Measurements from ENCODE around the gene CDKN1C.
"Not testable (repeated sequence)": the region's sequence is repeated elsewhere in the genome, so short reads cannot be mapped to it uniquely, and the experiment has no call there.

CDKN1C gene

DNA sequence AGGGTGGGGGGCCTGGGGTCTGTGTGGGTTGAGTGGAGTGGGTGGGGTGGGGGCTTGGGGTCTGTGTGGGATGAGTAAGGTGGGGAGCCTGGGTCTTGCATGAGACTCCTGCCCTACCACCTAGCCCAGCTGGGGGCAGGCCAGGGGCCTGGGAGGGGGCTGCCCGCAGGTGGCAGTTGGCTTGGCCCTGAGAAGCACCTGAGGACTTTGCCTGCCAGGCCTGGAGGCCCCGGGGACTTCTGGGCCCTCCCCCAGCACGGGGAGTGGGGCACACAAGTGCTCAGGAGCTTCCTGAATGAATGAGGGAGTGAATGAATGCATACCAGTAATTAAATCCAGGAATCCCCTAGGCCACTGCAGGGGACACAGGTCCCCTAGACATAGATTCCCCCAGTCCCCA lies 37.1 kb upstream of the CDKN1C start:
- DNase-seq = no peak

DNA sequence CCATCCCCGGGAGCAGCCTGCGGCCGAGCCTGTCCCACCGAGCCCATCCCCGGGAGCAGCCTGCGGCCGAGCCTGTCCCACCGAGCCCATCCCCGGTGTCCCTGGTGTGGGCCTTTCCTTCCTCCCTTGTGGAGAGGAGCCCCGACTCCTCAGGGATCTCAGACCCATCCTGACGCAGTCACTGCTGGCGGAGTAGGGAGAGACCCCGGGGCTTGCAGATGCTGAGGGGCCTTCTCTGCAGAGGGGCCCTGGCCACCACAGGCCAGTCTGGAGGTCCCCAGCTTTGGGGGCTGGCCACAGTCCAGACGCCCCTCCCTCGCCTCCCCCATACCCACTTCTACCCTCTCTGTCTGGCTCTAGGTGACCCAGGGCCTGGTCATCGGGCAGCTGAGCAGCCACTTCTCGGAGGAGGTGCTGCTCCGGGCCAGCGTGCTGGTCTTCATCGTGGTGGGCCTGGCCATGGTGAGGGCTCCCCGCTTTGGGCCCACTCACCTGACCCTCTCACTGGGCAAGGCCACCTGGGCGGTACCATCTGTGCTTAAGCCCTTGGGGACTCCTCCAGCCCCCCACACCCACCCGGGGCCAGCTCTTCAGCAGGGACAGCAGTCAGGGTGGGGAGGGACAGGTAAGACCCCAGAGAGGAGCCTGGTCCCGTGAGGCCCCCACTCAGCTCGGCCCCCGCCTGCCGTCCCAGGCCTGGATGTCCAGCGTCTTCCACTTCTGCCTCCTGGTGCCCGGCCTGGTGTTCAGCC lies 36.3 kb upstream of the CDKN1C start:
- DNase-seq = no peak

DNA sequence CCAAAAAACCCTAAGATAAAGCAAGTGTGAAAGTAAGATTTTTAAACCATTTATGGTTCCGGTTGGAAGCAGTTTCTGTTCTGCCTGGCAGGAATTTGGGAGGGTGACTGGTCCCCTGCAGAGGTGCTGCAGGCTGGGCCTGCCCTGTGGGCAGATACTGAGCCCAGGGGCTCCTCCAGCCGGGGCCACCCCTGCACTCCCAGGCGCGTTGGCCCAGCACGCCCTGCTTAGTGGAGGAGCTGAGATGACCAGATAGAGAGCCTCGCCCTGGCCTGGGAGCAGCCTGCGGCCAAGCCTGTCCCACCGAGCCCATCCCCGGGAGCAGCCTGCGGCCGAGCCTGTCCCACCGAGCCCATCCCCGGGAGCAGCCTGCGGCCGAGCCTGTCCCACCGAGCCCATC lies 35.7 kb upstream of the CDKN1C start:
- no peak for DNase-seq

DNA sequence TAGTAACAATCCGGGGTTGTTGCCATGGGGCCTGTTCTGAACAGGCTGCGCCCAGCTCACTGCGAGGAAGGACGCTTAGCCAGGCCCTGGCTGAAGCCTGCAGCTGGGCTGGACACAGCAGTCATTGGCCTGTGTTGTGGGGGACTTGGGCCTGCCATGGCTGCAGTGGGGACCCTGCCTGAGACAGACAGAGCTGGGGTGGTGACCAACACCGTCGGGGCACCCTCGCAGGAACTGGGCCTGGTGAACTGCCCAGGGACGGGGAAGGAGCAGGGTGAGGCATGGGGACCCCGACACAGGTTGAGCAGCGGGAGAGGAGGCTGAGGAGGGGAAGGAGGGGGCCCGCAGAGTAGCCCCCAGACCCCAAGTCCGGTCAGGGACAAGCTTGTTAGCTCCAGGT lies 34.8 kb upstream of the CDKN1C start:
- DNase-seq = no peak

DNA sequence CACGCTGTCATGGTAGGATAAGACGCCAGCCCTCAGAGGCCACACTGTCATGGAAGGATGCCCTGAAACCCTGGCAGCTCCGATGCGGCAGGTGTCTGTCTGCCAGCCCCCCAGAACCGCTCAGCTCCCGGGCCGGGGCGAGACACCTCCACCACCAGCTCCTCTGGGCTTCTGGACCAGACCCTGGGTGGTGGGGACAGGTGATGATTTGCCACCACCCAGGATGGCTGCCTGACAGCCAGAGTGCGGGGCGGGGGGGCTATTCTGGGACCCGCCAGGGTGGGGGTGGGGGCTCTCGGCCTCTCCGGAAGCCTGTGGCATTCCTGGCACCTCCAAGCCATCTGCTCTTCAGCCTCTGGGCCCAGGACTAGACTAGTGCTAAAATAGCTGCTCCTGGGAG lies 34.3 kb upstream of the CDKN1C start:
- no peak for DNase-seq

DNA sequence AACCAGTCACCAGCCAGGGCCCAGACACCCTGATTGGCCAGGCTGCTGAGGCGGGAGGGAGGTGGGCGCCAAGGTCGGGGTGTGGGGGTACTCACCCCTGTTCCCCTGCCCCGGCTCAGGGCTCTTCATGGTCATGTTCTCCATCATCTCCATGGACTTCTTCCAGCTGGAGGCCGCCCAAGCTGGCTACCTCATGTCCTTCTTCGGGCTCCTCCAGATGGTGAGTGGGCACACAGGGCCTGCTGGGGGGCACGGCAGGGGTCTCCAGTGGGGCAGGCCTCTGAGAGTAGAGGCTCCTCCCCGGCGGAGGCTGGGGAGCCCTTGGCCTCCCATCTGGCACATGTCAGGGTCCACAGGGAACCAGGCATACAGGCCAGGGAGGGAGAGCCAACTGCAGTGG lies 33.6 kb upstream of the CDKN1C start:
- DNase-seq = no peak

DNA sequence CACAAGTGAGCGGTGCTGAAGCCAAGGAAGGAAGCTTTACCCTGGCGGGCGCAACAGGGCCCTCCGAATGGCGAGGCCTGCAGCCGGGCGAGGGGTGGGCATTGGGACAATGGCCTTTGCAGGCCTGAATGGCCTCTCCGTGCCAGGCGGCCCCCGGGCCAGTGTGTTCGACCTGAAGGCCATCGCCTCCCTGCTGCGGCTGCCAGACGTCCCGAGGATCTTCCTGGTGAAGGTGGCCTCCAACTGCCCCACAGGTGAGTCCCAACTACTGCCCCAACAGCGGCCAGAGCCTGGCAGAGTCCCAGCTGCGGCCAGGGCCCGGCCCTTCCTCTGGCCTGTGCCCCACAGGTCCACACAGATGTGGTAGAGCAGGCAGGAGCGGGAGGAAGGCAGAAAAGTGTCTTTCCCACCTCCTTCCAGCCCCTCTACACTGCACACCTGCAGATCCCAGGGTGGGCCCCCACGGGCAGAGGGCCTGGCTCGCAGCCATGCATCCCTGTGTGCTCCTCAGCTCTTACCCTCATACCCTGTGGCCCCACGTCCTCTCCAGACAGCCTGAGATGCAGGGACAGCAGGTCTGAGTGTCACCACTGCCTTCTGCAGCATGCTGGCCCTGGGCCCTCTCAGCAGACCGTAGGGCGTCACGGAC lies 32.4 kb upstream of the CDKN1C start:
- no peak for DNase-seq

DNA sequence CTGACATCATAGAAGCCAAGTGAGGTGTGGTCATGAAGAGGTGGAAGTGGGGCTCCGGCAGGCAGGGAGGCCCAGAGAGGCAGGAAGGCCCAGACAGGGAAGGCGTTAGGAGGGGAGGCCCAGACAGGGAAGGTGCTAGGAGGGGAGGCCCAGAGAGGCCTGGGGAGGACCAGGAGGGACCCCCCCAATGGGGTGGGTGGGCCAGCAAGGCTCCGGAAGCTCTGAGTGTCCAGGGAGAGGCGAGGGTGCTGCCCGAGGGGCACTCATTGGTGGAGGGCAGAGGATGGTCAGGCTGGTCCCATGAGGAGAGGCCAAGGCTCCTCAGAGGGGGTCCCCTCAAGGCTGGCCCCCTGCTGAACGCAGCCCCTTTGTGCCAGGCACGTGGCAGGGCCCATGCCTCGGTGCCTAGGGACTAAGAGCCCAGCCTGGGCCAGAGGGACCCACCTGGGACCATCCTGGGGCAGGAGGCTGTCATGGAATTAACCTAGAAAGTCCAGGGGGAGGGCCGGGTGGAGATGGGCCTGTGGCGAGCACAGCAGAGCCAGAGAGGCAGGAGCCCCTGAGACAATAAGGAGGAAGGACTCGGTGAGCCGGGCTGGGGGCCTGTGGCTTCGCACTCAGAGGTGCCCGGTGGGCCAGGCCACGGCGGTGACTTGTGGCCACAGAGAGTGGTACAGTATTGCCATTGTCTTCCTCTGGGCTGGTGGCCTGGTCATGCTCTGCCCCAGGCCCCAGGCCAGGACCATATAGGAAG lies 31.5 kb upstream of the CDKN1C start:
- DNase-seq = no peak

DNA sequence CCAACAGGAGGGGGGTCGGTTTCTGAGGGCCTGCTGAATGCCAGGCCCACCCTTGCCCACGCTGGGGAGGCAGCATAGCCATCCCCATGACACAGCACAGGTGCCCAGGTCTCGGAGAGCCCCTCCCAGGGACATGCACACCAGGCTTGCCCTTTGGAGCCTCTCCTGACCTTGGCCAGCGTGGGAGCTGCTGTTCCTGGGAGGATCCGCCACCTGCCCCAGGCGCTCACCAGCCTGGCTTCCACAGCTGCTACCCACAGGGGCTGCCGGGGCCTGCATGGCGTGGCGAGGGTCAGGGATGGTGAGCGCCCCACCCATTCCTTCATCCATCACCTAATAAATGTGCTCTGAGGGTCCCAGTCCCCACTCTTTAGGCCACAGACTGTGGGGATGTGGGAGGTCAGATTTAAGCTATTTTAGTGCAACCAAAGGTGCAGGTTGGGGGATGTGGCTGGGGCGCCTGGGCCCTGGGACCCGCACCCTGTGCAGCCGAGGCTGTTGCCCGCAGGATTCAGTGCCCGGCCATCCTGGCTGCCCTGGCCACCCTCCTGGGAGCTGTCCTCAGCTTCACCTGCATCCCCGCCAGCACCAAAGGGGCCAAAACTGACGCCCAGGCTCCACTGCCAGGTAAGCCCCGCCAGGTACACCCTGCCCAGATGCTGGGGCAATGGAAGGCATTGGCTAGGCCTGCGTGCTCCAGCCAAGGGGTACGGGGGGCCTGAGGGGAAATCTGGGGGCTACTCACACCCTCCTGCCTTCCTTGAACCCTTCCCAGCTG lies 30.7 kb upstream of the CDKN1C start:
- no peak for DNase-seq

DNA sequence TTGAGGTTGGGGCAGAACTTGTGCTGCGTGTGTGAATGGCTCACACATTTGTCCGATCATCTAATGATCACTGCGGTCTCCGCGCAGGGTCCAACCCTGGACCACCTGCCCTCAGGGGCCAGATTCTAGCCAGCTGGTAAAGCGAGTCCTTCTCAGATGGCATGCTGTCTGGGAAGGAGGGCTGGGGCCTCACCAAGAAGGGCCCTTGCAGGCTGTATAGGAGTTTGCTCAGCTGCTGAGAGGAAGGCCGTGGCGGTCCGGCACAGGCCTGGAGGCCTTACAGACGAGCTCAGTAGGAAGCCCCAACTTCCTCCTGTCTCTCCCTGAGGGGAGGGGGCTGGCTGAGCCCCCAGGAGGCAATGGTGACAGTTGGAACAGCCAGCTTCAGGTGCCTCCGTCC lies 29.9 kb upstream of the CDKN1C start:
- no peak for DNase-seq

DNA sequence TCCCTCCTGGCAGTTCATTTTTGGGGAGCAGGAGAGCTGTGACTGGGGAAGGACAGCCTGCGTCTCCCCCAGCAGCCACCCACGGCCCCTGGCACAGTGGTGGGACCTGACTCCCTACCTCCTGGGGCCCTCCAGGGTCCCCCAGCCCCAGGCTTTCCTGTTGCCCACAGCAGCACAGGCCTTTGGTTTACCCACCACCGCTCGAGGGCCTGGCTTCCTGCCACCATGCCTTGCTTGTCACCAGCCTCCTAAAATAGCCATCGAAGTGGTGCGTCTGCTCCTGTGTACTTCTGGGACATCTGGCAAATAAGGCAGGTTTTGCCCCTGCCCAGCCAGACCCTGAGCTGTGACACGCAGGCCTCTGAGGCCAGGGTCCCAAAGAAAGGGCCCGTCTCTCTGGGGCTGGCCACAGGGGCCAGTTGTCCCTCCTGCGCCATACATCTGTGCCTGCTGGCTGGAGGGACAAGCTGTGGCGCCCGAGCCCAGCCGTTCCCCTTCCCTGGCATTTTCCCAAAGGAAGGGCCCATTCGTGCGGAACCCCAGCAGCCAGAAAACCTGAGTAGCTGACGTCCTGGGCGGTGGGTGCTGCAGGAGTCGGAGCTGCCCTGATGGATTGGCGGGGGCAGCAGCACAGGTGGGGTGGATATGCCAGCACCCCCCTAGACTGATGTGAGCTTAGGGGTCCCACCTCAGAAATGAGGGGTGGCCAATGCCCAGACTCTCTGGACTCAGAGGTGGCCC lies 29.1 kb upstream of the CDKN1C start:
- DNase-seq = no peak

DNA sequence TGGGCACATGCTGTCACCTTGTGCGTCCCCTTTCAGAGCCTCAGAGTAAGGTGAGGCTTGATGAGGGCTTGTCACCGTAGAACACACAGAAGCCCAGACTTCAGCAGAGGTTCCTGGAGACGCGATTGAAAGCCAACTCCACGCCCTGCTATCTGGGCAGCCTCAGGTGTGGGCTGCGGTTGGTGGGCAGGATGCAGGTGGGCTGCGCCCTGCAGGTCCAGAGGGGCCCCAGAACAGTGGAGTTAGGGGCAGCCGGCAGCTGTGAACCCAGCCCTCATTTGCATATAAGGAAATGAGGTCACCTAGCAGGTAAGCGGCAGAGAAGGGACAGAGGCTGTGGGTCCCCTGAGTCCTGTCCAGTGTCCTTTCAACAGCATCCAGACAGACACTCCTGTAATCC lies 28.2 kb upstream of the CDKN1C start:
- DNase-seq = no peak

DNA sequence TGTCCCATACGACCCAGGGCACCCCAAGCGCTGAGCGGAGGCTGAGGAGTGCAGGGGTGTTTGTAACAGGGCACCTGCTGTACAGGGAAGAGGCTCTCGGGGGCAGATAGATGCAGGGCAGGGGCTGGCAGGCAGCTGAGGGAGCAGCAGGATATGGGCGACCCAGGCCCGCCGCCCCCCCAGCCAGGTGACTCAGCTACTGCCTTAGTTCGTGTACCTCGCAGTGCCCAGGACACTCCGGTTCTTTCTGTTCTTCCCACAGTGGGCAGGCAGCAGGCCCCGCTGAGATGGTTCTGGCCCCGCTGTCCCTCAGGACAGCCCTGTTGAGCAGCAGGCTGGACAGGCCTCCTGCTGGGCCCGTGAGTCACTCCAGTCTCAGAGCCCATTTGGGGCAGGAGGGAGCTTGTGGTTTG lies 27.4 kb upstream of the CDKN1C start:
- DNase-seq = no peak

DNA sequence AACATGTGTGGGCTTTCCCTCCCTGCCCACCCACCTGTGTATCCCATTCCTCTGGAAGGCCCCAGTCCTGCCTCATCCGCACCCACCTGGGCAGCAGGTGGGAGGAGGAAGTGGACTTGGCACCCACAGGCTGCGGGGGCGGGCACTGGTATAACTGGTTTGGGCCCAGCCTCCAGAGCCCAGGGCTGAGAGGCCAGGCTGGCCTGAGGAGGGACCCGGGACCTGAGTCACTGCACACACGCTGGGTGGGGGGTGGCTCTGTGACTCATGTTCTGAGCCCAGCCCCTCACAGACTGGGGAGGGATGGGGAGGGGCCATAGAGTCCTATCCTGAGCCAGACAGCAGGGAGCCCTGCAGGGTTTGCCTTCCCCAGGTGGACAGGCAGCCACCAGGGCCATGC lies 26.9 kb upstream of the CDKN1C start:
- peak in 1 of 2 experiments; percentile 27 for DNase-seq

DNA sequence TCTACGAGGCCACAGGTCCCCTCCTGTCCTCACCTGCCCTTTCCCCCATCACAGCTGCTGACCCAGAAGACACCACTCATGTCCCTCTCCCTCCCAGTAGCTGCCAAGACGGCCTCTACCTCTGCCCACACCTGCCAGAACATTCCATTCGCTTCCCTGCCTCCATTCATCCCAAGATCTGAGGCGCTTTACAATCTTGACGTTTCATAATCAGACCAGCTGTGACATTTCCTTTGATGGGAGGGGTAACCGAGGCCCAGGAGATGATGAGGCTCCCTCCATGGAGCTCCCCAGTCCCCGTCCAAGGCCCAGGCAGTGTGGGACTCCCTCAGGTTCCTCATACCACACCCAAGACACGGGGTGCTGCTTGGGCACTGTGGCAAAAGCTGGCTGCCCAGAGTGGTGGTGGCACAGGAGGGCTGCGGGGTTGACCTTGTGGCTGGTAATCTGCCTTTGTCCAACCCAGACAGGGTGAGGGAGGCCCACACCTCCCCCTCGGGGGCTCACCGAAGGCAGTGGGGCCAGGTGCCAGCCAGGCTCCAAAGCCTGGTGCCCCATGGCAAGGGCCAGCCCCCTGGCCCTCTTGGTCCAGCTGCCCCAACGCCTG lies 26.3 kb upstream of the CDKN1C start:
- no peak for DNase-seq

DNA sequence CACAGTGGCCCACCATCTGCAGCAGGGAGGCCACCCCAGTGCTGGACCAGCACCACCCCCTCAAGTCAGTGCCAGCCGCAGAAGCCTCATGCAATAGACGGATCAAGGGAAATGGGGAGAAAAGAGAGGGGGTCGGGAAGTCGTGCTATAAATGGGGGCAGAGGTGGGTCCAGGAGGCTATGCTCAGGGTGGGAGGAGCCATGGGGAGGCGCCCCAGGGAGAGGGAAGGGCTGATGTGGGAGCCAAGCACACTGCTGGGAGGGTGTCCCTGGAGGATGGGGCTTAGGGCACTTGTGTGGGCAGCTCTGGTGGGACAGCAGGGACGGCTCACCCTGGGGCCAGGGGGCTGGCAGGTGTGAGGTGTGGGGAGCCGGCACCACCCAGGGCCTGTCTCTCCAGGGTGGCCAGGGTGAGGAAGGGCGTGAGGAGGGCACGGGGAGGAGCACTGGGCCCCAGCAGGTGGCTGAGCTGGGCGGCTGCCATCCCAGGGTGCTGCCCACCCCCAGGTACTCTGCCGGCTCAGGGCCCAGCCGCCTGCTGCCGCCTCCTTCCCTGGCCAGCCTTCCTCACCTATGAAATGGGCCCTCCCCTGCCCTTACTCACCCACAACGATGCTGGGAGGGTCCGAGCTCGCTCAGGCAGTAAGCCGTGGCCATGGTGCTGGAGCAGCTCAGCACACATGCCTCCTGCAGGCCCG lies 25.7 kb upstream of the CDKN1C start:
- no peak for DNase-seq

DNA sequence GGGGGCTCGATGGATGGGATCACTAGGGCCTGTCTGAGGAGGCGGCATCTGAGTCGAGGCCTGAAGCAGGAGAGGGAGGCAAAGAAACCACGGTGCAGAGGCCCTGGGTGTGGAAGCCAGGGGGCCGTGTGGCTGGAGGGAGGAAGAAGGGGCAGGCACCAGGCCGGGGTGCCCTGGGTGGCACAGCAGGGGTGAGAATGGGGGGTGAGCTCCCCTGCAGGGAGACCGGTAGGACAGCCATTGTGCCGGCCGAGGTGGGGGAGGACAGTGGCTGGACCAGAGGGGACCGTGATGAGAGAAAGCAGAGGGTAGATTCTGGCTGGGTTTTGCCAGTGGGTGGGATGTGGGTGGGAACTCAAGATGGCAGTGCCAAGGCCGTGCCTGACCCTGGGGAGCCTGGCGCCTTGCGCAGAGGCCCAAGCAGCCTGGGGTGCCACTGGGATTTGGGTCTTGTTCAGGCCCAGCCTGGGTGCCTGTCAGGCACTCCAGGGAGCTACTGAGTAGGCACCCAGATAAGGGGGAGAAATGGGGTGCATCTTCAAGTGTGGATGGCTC lies 24.9 kb upstream of the CDKN1C start:
- no peak for DNase-seq

DNA sequence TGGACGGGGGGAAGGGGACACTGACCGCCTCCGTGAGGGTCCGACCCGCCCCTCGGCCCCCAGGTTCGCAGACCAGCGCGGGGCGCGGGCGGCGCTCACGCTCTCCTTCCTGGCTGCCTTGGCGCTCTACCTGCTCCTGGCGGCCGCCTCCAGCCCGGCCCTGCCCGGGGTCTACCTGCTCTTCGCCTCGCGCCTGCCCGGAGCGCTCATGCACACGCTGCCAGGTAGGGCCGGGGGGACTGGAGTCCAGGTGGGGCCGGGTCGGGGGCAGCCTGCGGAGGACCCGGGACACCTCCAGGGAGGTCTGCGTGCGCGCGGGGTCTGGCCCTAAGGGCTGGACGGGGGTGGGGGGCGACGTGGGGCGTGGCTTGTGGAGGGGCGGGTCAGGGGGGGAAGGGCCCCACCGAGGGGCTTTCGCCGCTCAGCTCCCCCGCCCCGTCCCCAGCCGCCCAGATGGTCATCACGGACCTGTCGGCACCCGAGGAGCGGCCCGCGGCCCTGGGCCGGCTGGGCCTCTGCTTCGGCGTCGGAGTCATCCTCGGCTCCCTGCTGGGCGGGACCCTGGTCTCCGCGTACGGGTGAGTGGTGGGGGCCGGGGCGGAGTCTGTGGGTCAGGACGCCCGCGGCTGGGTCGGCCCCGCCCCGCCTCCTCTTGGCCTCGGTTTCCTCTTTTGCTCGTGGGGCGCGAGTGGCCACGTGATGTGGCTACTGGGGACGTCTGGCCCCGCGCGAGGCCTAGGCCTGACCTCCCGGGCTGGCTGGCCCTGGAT lies 23.7 kb upstream of the CDKN1C start:
- no peak for DNase-seq

DNA sequence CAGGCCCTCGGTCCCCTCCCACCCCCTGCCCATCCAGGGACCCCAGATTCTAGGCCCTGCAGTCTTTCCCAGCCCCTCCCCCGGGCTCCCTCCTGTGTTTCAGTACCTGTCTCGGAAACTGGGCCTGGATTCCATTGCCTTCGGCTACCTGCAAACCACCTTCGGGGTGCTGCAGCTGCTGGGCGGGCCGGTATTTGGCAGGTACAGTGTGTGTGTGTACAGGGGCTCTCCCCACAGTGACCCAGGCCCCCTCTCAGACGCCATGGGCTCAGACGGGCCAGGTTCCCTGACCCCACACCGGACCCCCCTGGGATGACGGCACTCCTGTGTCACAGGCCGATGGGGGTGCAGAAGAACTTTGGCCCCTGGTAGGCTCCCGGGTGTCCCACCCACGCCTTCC lies 22.6 kb upstream of the CDKN1C start:
- no peak for DNase-seq

DNA sequence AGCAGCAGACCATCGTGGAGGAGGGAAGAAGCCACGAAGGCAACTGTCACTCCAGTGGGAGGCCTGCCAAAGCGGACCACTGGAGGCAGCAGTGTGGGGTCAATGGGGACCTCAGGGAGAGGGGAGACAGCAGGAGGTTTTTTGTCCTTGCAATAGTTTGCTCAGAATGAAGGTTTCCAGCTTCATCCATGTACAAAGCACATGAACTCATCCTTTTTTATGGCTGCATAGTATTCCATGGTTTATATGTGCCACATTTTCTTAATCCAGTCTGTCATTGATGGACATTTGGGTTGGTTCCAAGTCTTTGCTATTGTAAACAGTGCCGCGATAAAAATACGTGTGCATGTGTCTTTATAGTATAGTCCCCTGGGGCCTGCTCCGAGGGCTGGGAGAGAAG lies 19.7 kb upstream of the CDKN1C start:
- not testable (repeated sequence) for DNase-seq

Data from NCI-H446 (cell line).